H1 (cell line): ENCODE data around the gene CPM. TPM values are rescaled to one million over a fixed set of nuclear protein-coding genes. Genes with fewer than 3 reads are reported as not detected.

Experiments used
- CTCF ChIA-PET: fragments of 300-600 bp; sonication (Branson Sonifier 250); formaldehyde crosslinking; loops from one replicate; lab custom pipeline; 2021; ENCODE audit not compliant: partially characterized antibody; lab: Charles Lee
- POLR2A ChIA-PET: fragments of 300-600 bp; sonication (Branson Sonifier 250); formaldehyde crosslinking; loops from one replicate; lab custom pipeline; 2021; ENCODE audit warnings: inconsistent platforms; ENCODE audit not compliant: partially characterized antibody; lab: Charles Lee
- DNase-seq, 2 experiments: peaks; one replicate each; pipeline versions ENCODE4 v3.0.0 to v3.0.0-alpha.2; 2010 to 2022; ENCODE audit warnings: low spot score in 2 of 2, low read depth in 1 of 2, mixed read lengths in 1 of 2
- FAIRE-seq: peaks from 2 replicates; lab custom pipeline; 2011; peaks lifted over from hg19 to GRCh38; lab: Jason Lieb, UNC
- H2AFZ ChIP-seq: 2 replicates; pipeline ENCODE4 v1.8.1; 2012; ENCODE audit warnings: low read length, inconsistent platforms
- H2AK5ac ChIP-seq: 2 replicates; pipeline ENCODE4 v1.6.1; 2013; ENCODE audit warnings: low read depth, low read length
- H2BK120ac ChIP-seq: replicated peaks from 2 replicates; pipeline ENCODE3; 2013; ENCODE audit warnings: low read depth, low read length, inconsistent platforms
- H2BK12ac ChIP-seq: 2 replicates; pipeline ENCODE4 v1.6.1; 2013; ENCODE audit warnings: low read depth, low read length
- H2BK15ac ChIP-seq: 2 replicates; pipeline ENCODE4 v1.6.1; 2013; ENCODE audit warnings: low read length
- H2BK20ac ChIP-seq: 2 replicates; pipeline ENCODE4 v1.6.1; 2013; ENCODE audit warnings: low read length
- H2BK5ac ChIP-seq: 2 replicates; pipeline ENCODE4 v1.6.1; 2013; ENCODE audit warnings: low read depth, low read length
- H3K14ac ChIP-seq: 2 replicates; pipeline ENCODE4 v1.6.1; 2013; ENCODE audit warnings: inconsistent platforms; ENCODE audit not compliant: insufficient read length
- H3K18ac ChIP-seq: 2 replicates; pipeline ENCODE4 v1.6.1; 2013; ENCODE audit warnings: low read length; ENCODE audit errors: extremely low read depth
- H3K23ac ChIP-seq: 2 replicates; pipeline ENCODE4 v1.6.1; 2013; ENCODE audit warnings: inconsistent platforms; ENCODE audit not compliant: insufficient read length
- H3K23me2 ChIP-seq: 2 replicates; pipeline ENCODE4 v1.6.1; 2013; ENCODE audit warnings: low read depth, low read length
- H3K27ac ChIP-seq: 2 replicates; pipeline ENCODE4 v1.6.1; 2011; ENCODE audit warnings: low read depth, low read length, inconsistent platforms
- H3K27me3 ChIP-seq, 4 experiments: replicated peaks in 1 of 4; 1 replicate in 1 of 4; 2 replicates in 3 of 4; pipeline versions ENCODE4 v1.6.1 to v1.8.1; 2011 to 2013; ENCODE audit warnings: low read length in 3 of 4, mild to moderate bottlenecking in 3 of 4, inconsistent platforms in 2 of 4, mixed read lengths in 2 of 4, moderate library complexity in 1 of 4; ENCODE audit not compliant: control insufficient read depth in 3 of 4, insufficient read depth in 3 of 4; ENCODE audit errors: extremely low read depth in 1 of 4
- H3K36me3 ChIP-seq, 4 experiments: 2 replicates each; pipeline versions ENCODE4 v1.6.1 to v1.8.1; 2011 to 2013; ENCODE audit warnings: mild to moderate bottlenecking in 4 of 4, low read length in 3 of 4, moderate library complexity in 2 of 4, control low read depth in 1 of 4, inconsistent platforms in 1 of 4; ENCODE audit not compliant: insufficient read depth in 4 of 4, control insufficient read depth in 2 of 4
- H3K4ac ChIP-seq: replicated peaks from 2 replicates; pipeline ENCODE3; 2013; ENCODE audit warnings: low read length, low read depth, mixed read lengths, inconsistent platforms; ENCODE audit not compliant: insufficient read length
- H3K4me1 ChIP-seq, 4 experiments: replicated peaks in 1 of 4; 1 replicate in 1 of 4; 2 replicates in 3 of 4; pipeline versions ENCODE4 v1.6.1 to v1.8.1; 2011 to 2013; ENCODE audit warnings: low read length in 3 of 4, inconsistent platforms in 2 of 4, mixed read lengths in 1 of 4; ENCODE audit not compliant: insufficient read depth in 4 of 4, control insufficient read depth in 3 of 4
- H3K4me2 ChIP-seq, 2 experiments: 2 replicates each; pipeline versions ENCODE4 v1.6.1 to v1.8.1; 2011 to 2013; ENCODE audit warnings: low read depth in 2 of 2, low read length in 2 of 2, control low read depth in 1 of 2, inconsistent platforms in 1 of 2, mild to moderate bottlenecking in 1 of 2; ENCODE audit not compliant: insufficient read depth in 1 of 2
- H3K4me3 ChIP-seq, 4 experiments: fragments of 200-600, 300-600 bp in 1 of 4; sonication (generic), shearing (Covaris generic), sonication (Bioruptor Twin) in 1 of 4; 2 replicates each; pipeline versions ENCODE4 v1.5.1 to v1.8.1; 2011 to 2016; ENCODE audit warnings: low read length in 4 of 4, low read depth in 3 of 4, control low read depth in 2 of 4, inconsistent platforms in 2 of 4, mild to moderate bottlenecking in 2 of 4, mixed read lengths in 1 of 4, moderate library complexity in 1 of 4; ENCODE audit not compliant: insufficient read depth in 2 of 4; ENCODE audit errors: extremely low read depth in 1 of 4
- H3K56ac ChIP-seq: replicated peaks from 2 replicates; pipeline ENCODE3; 2013; ENCODE audit warnings: low read depth, mild to moderate bottlenecking, mixed read lengths, low read length, inconsistent platforms; ENCODE audit not compliant: insufficient read length
- H3K79me1 ChIP-seq: 2 replicates; pipeline ENCODE4 v1.6.1; 2013; ENCODE audit warnings: low read depth, low read length, control low read depth
- H3K79me2 ChIP-seq, 2 experiments: 2 replicates each; pipeline versions ENCODE4 v1.6.1 to v1.8.1; 2012 to 2013; ENCODE audit warnings: low read length in 2 of 2, mild to moderate bottlenecking in 2 of 2, inconsistent platforms in 1 of 2; ENCODE audit not compliant: insufficient read depth in 2 of 2, control insufficient read depth in 1 of 2
- H3K9ac ChIP-seq, 4 experiments: replicated peaks in 1 of 4; 1 replicate in 1 of 4; 2 replicates in 3 of 4; pipeline versions ENCODE4 v1.6.1 to v1.8.1; 2011 to 2013; ENCODE audit warnings: low read depth in 3 of 4, low read length in 3 of 4, control low read depth in 2 of 4, mild to moderate bottlenecking in 2 of 4, moderate library complexity in 2 of 4, inconsistent platforms in 1 of 4; ENCODE audit errors: extremely low read depth in 1 of 4
- H3K9me3 ChIP-seq, 2 experiments: 2 replicates each; pipeline versions ENCODE4 v1.6.1 to v1.8.1; 2012 to 2013; ENCODE audit warnings: mild to moderate bottlenecking in 2 of 2, moderate library complexity in 2 of 2, control low read depth in 1 of 2, inconsistent platforms in 1 of 2, low read depth in 1 of 2, low read length in 1 of 2, mixed read lengths in 1 of 2; ENCODE audit not compliant: insufficient read depth in 2 of 2
- H4K20me1 ChIP-seq, 2 experiments: replicated peaks in 1 of 2; 2 replicates each; pipeline versions ENCODE3 to v1.8.1; 2011 to 2013; ENCODE audit warnings: inconsistent platforms in 2 of 2, low read length in 2 of 2, mild to moderate bottlenecking in 1 of 2; ENCODE audit not compliant: insufficient read depth in 2 of 2, control insufficient read depth in 1 of 2
- H4K5ac ChIP-seq: 2 replicates; pipeline ENCODE4 v1.6.1; 2013; ENCODE audit warnings: low read length, low read depth, mixed read lengths, inconsistent platforms; ENCODE audit not compliant: insufficient read length
- H4K8ac ChIP-seq: 2 replicates; pipeline ENCODE4 v1.8.0; 2013; ENCODE audit warnings: mild to moderate bottlenecking, moderate library complexity, low read length, inconsistent platforms; ENCODE audit not compliant: insufficient read depth; ENCODE audit errors: extremely low read depth
- H4K91ac ChIP-seq: replicated peaks from 2 replicates; pipeline ENCODE3; 2013; ENCODE audit warnings: low read length, mixed read lengths, inconsistent platforms; ENCODE audit not compliant: insufficient read length
- BACH1 ChIP-seq: IDR thresholded peaks from 2 replicates; pipeline ENCODE4 v1.6.1; 2012; ENCODE audit warnings: low read length, improper control_type of control experiment
- CEBPB ChIP-seq: IDR thresholded peaks from 2 replicates; pipeline ENCODE4 v1.6.1; 2012; ENCODE audit warnings: low read depth, low read length
- WGBS, 2 experiments: shearing (Covaris generic) in 1 of 2; methylation state at CpG; one replicate each; pipeline versions ENCODE4 v1.1.6 to v1.1.7; 2013 to 2015; ENCODE audit warnings: low lambda C conversion rate in 2 of 2, mixed read lengths in 2 of 2, inconsistent platforms in 1 of 2, low coverage in 1 of 2, missing lambda C conversion rate in 1 of 2; ENCODE audit not compliant: insufficient replicate concordance in 2 of 2, insufficient coverage in 1 of 2, insufficient read length in 1 of 2; ENCODE audit errors: extremely low coverage in 1 of 2, missing lambda C conversion rate in 1 of 2; 5-methylcytosine and 5-hydroxymethylcytosine counted together
- polyA plus RNA-seq, 7 experiments: library from polyadenylated mRNA; depleted of rRNA in 3 of 7; stranded (reverse) in 5 of 7; unstranded in 2 of 7; fragments of >200 nt in 5 of 7; fragments of 200-250 nt in 2 of 7; gene quantifications; 1 replicate in 5 of 7; 2 replicates in 1 of 7; 4 replicates in 1 of 7; pipeline versions ENCODE4 v1.2.1 to v1.2.3, GENCODE V29; 2011 to 2013; ENCODE audit warnings: missing spikeins in 2 of 7, mixed read lengths in 2 of 7
- total RNA-seq: library from RNA; stranded (reverse); fragmentation: NEBNext Ultra II Directional; extraction: Animal tissue kit (Norgen Biotek cat#: 25700); gene quantifications from 2 replicates; pipeline ENCODE4 v1.2.1, GENCODE V29; 2021

Gene CPM
- total and polyA plus RNA-seq, 2 of the 8 experiments (the other 6 are each of a cell fraction or from before 2014, with no cell fraction given): 0.33 to 3.1 TPM

GRCh38 chr12:68959143-68959858 is 26.3 kb upstream of the CPM start:
- Histone ChIP-seq H4K91ac (no peak overlapping the region), H4K20me1 (no peaks in the 10 kb centered on the region), H3K4me3 (no peak overlapping the region), H3K36me3 (no peaks in the 10 kb centered on the region), H2BK20ac (no peak overlapping the region), H4K5ac (no peak overlapping the region), H3K79me1 (no peaks in the 10 kb centered on the region), H4K8ac (no peak overlapping the region), H3K4me2 (no peak overlapping the region), H3K4me1 (peaks cover 0 to 3% (median 1%) of the 10 kb centered on the region in 4 experiments; a peak in 3 of 7 replicates), H2AFZ (no peak overlapping the region), H3K79me2 (no peaks in the 10 kb centered on the region), H3K23me2 (no peaks in the 10 kb centered on the region), H3K27me3 (no peaks in the 10 kb centered on the region), H2BK5ac (no peak overlapping the region), H3K27ac (no peak overlapping the region), H2BK15ac (no peak overlapping the region), H2BK12ac (no peak overlapping the region), H3K18ac (no peak overlapping the region), H3K14ac (no peak overlapping the region), H3K4ac (no peak overlapping the region), H3K9me3 (peaks cover 11 to 14% of the 10 kb centered on the region in 2 experiments), H3K23ac (no peak overlapping the region), H2BK120ac (no peak overlapping the region), H3K9ac (no peak overlapping the region), H3K56ac (no peak overlapping the region), H2AK5ac (no peak overlapping the region)
- ChIA-PET CTCF (no interaction called here), POLR2A (no interaction called here)
- FAIRE-seq (no peak), DNase-seq (no peak)
- TF ChIP-seq BACH1 (no peak), CEBPB (no peak)
- whole genome bisulfite sequencing, 2 experiments: 88% methylated on average over 4 of the region's 4 CpGs; no CpG with 5 or more reads in 1 of the 2 experiments
